Psoas muscle (tissue), 8 donors: ENCODE data around the gene CUEDC1. TPM values are rescaled to one million over a fixed set of nuclear protein-coding genes. Genes with fewer than 3 reads are reported as not detected.

Source experiments
- ATAC-seq, 4 donors: fragments of 200-7000 bp; cut with Tn5 transposase; one replicate each; pipeline ENCODE4 v1.9.1; 2020; ENCODE audit warnings: moderate library complexity in 3 of 4, mild to moderate bottlenecking in 2 of 4
- DNase-seq, 2 donors: peaks; one replicate each; pipeline ENCODE4 v3.0.0-alpha.2; 2020
- H3K27ac ChIP-seq: fragments of 200-600 bp; one replicate; pipeline ENCODE4 v1.8.0; 2022
- H3K27me3 ChIP-seq, 3 donors: fragments of 200-600 bp in 1 of 3; one replicate each; pipeline versions ENCODE4 v1.6.1 to v1.8.0; 2013 to 2022; ENCODE audit warnings: low read length in 2 of 3, mild to moderate bottlenecking in 2 of 3, moderate library complexity in 1 of 3; ENCODE audit not compliant: insufficient read depth in 3 of 3
- H3K36me3 ChIP-seq, 2 donors: fragments of 200-600 bp in 1 of 2; one replicate each; pipeline versions ENCODE4 v1.6.1 to v1.8.0; 2013 to 2022; ENCODE audit warnings: low read depth in 1 of 2, mild to moderate bottlenecking in 1 of 2, moderate library complexity in 1 of 2; ENCODE audit not compliant: insufficient read depth in 1 of 2
- H3K4me1 ChIP-seq: fragments of 200-600 bp; one replicate; pipeline ENCODE4 v1.8.0; 2022
- H3K4me3 ChIP-seq: fragments of 200-600 bp; one replicate; pipeline ENCODE4 v1.8.0; 2022; ENCODE audit warnings: mild to moderate bottlenecking
- H3K9me3 ChIP-seq: fragments of 200-600 bp; one replicate; pipeline ENCODE4 v1.8.0; 2022
- WGBS, 3 donors: extraction: QIAGEN DNeasy Blood & Tissue Kit; methylation state at CpG; one replicate each; pipeline versions ENCODE4 v1.1.6 to v1.1.7; 2013; 5-methylcytosine and 5-hydroxymethylcytosine counted together
- intact Hi-C, 2 donors: fragments of 100-400 bp; cut with DNase I; formaldehyde crosslinking; loops; one replicate each; pipeline versions ENCODE4 v1.11.0 to v1.14.2; 2022
- polyA plus RNA-seq, 3 donors: library from polyadenylated mRNA; stranded (reverse); fragments of 200-250 nt; gene quantifications; one replicate each; pipeline ENCODE4 v1.2.3, GENCODE V29; 2013
- total RNA-seq, 4 donors: library from RNA; stranded (reverse); fragmentation: NEBNext Ultra II Directional in 2 of 4; extraction: Animal tissue kit (Norgen Biotek cat#: 25700) in 2 of 4; gene quantifications; one replicate each; pipeline versions ENCODE4 v1.2.1 to v1.2.4, GENCODE V29; 2021 to 2023
- TF ChIP-seq, protein P1 (sequence below): fragments of 200-600 bp; IDR thresholded peaks from one replicate; pipeline ENCODE4 v1.8.0; 2022; ENCODE audit warnings: antibody characterized with exemption
- donor health status: healthy with polysubstance abuse.
- donor health status: DM: no; HTN: no; CAD: no; lungs with moderate emphysema.
- donor health status: Bipolar disorder and iron deficiency.
- donor health status: healthy.
- donor health status: DM: yes; HTN: yes; CAD: no.
- donor health status: DM: no; HTN: no; CAD: no.
- donor health status: DM: no; HTN: no; CAD: no.
- donor health status: DM: yes; HTN: yes; CAD: no.

Gene CUEDC1
- total and polyA plus RNA-seq, 7 donors = 28.0 to 67.2 (median 46.4) TPM

DNA sequence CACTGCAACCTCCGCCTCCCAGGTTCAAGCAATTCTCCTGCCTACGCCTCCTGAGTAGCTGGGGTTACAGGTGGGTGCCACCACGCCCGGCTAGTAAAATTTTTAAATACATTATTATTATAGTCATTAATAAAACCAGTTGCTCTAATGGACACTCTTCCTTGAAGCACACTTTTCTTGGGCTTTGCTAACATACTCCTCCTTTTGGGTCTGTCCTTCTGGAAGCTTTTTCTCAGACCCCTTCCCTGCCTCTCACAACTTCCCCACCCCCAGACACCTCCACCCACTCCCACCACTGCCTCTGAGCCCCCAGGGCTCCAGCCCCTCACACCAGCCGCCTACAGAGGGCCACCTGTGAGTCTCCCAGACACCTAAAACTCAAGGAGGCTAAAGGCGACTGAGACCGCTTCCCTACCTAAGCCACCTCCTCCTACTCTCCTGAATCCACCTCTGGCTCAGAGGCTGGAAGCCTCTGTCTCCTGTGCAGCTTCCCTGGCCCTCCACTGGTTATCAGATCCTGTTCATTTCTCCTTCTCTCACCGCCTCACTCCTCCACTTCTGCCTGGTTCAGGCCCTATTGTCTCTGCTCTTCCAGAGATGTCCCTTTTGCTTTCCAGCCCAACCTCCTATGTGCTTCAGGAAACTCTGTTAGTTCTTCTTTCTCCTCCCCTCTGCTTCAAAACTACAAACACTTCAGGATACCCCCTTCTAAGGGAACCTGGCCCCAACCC lies 2.1 kb upstream of the CUEDC1 start:
- Histone ChIP-seq H3K27ac (peak overlapping the region; percentile 99), H3K4me3 (peak overlapping the region; percentile 7), H3K36me3 (no peaks in the 10 kb centered on the region), H3K4me1 (peaks cover 36% of the 10 kb centered on the region), H3K9me3 (no peaks in the 10 kb centered on the region), H3K27me3 (no peaks in the 10 kb centered on the region)
- ATAC-seq (no peak), DNase-seq (peak in 1 of 2 donors; percentile 6)
- TF ChIP-seq, protein P1, sequence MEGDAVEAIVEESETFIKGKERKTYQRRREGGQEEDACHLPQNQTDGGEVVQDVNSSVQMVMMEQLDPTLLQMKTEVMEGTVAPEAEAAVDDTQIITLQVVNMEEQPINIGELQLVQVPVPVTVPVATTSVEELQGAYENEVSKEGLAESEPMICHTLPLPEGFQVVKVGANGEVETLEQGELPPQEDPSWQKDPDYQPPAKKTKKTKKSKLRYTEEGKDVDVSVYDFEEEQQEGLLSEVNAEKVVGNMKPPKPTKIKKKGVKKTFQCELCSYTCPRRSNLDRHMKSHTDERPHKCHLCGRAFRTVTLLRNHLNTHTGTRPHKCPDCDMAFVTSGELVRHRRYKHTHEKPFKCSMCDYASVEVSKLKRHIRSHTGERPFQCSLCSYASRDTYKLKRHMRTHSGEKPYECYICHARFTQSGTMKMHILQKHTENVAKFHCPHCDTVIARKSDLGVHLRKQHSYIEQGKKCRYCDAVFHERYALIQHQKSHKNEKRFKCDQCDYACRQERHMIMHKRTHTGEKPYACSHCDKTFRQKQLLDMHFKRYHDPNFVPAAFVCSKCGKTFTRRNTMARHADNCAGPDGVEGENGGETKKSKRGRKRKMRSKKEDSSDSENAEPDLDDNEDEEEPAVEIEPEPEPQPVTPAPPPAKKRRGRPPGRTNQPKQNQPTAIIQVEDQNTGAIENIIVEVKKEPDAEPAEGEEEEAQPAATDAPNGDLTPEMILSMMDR = no peak
- intact Hi-C loops = no loop called here
- whole genome bisulfite sequencing, 3 donors = 93 to 98% (median 97%) methylated on average over 8 of the region's 8 CpGs

DNA sequence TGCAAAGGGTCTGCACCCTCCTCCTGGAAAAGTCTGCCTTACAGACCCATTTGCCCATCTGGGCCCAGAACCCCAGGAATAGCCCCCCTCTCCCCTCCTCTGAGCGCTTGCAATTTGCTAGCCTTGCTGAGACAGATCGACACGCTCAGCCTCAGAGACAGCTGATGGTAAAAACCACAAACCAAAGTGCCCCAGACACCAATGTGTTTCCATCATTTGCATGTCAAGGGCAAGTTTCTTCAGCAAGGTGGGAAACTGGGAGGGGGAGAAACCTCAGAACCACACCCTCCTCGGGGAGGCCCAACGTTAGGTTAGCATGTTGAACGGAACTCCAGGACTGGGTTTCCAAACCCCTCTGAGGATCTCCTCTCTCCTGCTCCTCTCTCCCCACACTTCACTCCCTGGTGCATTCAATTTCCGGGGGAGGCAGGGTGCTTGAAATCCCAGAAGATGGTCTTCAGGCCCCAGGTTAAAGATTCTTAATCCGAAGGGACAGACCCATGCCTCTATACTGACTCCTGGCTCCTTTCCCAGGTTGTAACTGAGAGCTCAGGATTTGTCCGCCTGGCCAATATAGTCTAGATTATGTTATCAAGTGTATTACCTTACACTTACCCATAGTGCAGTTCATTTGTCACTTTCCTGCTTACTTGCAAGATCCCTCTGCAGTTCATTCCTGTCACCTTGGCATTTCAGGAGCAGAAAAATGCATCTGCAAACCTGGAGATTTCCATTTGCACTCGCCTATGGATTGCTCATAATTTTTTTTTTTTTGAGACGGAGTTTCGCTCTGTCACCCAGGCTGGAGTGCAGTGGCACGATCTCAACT lies 1.3 kb upstream of the CUEDC1 start:
- DNase-seq = peak in 1 of 2 donors; percentile 42
- peak in 1 of 4 donors; percentile 26 for ATAC-seq
- TF ChIP-seq, protein P1 = no peak
- Histone ChIP-seq H3K4me3 (peak overlapping the region; percentile 96), H3K9me3 (no peaks in the 10 kb centered on the region), H3K4me1 (peaks cover 42% of the 10 kb centered on the region), H3K36me3 (no peaks in the 10 kb centered on the region), H3K27ac (peak overlapping the region; percentile 99), H3K27me3 (no peaks in the 10 kb centered on the region)
- intact Hi-C loops = no loop called here
- 41 to 57% (median 45%) methylated on average over 12 to 13 of the region's 13 CpGs for WGBS, 3 donors

DNA sequence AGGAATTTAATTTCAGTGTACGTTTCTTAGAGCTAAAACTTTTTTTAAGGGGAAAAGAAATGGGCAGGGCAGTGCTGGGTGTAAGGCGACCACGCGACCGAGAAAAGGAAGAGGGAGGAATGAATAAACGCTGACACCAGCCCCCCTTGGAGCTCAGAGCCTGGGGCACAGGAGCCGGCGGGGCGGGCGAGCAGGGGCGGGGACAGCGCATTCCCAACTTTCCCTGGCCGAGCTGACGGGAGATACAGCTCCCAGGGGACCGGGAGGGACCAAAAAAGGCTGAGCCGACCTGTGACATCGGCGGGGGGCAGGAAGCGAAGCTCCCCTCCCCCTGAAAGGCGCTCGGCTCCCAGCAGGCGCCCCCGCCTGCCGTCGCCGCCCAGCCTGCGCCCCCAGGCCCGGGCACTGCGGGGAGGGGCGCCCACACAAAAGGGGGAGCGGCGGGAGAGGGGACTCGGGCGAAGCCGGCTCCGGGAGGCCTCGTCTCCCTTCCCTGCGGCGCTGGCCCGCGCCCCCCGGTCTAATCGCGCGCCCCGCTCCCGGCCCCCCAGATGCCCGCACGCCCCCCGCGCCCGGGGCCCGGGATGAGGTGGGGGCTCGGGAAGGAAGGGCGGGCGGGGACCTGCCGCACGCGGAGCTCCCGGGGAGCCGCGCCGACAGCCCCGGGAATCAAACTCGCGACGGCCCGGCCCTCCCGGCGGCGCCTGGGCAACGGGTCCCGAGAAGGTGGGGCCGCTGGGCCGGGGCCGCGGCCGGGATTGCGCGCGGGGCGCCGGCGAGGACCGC lies 622 bp downstream of the CUEDC1 start:
- peak overlapping the region; percentile 96 for H3K4me3 ChIP-seq
- TF ChIP-seq, protein P1 = no peak
- intact Hi-C loops = loop anchor here in 1 of 2 donors (5.0 kb wide), 1 partner anchor 97 kb away; no protein-coding TSS in a partner anchor
- DNase-seq (peak; percentile 85 to 90), ATAC-seq (peak; percentile 48 to 63 (median 52))
- peaks cover 60% of the 10 kb centered on the region for H3K4me1 ChIP-seq
- no peaks in the 10 kb centered on the region for H3K36me3 ChIP-seq
- H3K9me3 ChIP-seq = no peaks in the 10 kb centered on the region
- H3K27ac ChIP-seq = peak overlapping the region; percentile 99
- H3K27me3 ChIP-seq = no peaks in the 10 kb centered on the region
- 0 to 1% (median 1%) methylated on average over 30 to 82 of the region's 85 CpGs for WGBS, 3 donors

DNA sequence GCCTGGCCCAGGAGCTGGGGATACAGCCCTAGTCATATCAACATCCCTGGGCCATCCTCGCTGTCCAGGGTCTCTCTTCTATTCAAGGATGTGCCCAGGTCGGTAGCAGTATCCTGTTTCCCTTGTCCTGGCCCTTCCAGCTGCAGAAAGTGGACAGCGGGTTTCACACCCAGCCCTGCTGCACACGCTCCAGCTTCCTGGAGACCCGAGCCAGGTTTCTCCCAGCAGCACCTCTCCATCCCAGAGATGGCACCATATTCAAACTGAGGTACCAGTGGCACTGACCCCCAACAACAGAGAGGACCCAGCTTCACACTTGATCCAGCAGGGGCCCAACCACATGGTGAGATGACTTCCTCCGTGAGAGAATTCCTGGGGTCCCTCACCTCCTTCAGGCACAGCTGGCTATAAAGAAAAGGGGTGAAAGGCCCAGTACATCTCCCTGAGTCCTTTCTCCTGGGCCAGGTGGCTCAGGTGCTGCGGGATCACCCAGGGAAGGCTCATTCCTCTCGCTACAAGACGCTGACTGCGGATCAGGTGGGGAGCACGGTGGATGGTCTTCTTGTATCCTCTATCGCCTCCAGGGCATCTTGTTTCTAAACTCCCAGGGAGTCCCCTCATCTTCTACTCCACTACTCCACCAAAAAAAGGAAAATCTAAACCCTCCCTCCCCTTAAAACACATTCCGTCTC lies 1.4 kb downstream of the CUEDC1 start:
- ATAC-seq (no peak), DNase-seq (peak in 1 of 2 donors; percentile 40)
- Histone ChIP-seq H3K4me3 (peak overlapping the region; percentile 96), H3K9me3 (no peaks in the 10 kb centered on the region), H3K4me1 (peaks cover 68% of the 10 kb centered on the region), H3K27me3 (no peaks in the 10 kb centered on the region), H3K27ac (peak overlapping the region; percentile 99), H3K36me3 (no peaks in the 10 kb centered on the region)
- TF ChIP-seq, protein P1 = no peak
- WGBS, 3 donors = 33 to 50% (median 34%) methylated on average over 13 of the region's 13 CpGs
- intact Hi-C loops = loop anchor here in 1 of 2 donors (5.0 kb wide), 1 partner anchor 97 kb away; no protein-coding TSS in a partner anchor
